GM10266 (cell line): ENCODE results near the gene DENND4A.
"Not testable (repeated sequence)": the region's sequence is repeated elsewhere in the genome, so short reads cannot be mapped to it uniquely, and the experiment has no call there.

Experiments
- DNase-seq: peaks from one replicate; pipeline ENCODE4 v3.0.0; 2012; ENCODE audit errors: extremely low spot score
- CTCF ChIP-seq: IDR thresholded peaks from 2 replicates; pipeline ENCODE4 v1.5.1; 2012; ENCODE audit warnings: mild to moderate bottlenecking, low read depth; ENCODE audit not compliant: control insufficient read depth, insufficient read depth; ENCODE audit errors: missing control alignments

The DENND4A gene

GRCh38 chr15:65743637-65744252 lies 48.3 kb downstream of the DENND4A start:
- TF ChIP-seq CTCF: no peak
- DNase-seq: no peak

GRCh38 chr15:65740148-65740547 lies 51.9 kb downstream of the DENND4A start:
- DNase-seq: no peak
- TF ChIP-seq CTCF: no peak

GRCh38 chr15:65738649-65739048 lies 53.4 kb downstream of the DENND4A start:
- no peak for DNase-seq
- TF ChIP-seq CTCF: no peak

- not testable (repeated sequence) for DNase-seq
Measured at GRCh38 chr15:65733599-65733998, 58.5 kb downstream of the DENND4A start.

GRCh38 chr15:65732698-65733097 lies 59.4 kb downstream of the DENND4A start:
- TF ChIP-seq CTCF: no peak
- no peak for DNase-seq

- TF ChIP-seq CTCF: no peak
- no peak for DNase-seq
Measured at GRCh38 chr15:65731926-65732325, 60.2 kb downstream of the DENND4A start.

GRCh38 chr15:65730549-65731172 lies 61.4 kb downstream of the DENND4A start:
- DNase-seq: no peak
- TF ChIP-seq CTCF: no peak
